GM13977 (cell line): ENCODE data around the gene CPED1.
"Not testable (repeated sequence)": the region's sequence is repeated elsewhere in the genome, so short reads cannot be mapped to it uniquely, and the experiment has no call there.

Experiments
- DNase-seq: peaks from one replicate; pipeline ENCODE4 v3.0.0; 2012; ENCODE audit warnings: low spot score
- in situ Hi-C: fragments of 300-500 bp; cut with MboI; formaldehyde crosslinking; loops from one replicate; pipeline ENCODE4 v1.12.0; 2022; ENCODE audit warnings: low sequenced_read_pairs, low pct_unique_long_range_greater_than_20kb, mixed read lengths, inconsistent platforms; ENCODE audit not compliant: unreplicated experiment
- TF ChIP-seq, protein P1 (sequence below): IDR thresholded peaks from 2 replicates; pipeline ENCODE4 v1.5.1; 2012; ENCODE audit warnings: mild to moderate bottlenecking, control low read depth; ENCODE audit not compliant: insufficient read depth; ENCODE audit errors: extremely low read depth, missing control alignments

Gene CPED1

DNA sequence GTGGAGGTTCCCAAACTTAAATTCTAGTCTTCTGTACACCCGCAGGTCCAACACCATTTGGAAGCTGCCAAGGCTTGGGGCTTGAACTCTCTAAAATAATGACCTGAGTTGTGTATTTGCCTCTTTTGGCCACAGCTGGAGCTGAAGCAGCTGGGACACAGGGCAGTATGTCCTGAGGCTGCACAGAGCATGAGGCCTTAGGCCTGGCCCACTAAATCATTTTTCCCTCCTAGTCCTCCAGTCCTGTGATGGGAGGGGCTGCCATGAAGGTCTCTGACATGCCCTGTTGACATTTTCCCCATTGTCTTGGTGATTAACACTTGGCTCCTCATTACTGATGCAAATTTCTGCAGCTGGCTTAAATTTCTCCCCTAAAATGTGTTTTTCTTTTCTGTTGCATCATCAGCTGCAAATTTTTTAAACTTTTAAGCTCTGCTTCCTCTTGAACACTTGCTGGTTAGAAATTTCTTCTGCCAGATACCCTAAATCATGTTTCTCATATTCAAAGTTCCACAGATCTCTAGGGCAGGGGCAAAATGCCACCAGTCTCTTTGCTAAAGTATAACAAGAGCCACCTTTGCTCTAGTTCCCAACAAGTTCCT lies 296.7 kb downstream of the CPED1 start:
- TF ChIP-seq, protein P1, sequence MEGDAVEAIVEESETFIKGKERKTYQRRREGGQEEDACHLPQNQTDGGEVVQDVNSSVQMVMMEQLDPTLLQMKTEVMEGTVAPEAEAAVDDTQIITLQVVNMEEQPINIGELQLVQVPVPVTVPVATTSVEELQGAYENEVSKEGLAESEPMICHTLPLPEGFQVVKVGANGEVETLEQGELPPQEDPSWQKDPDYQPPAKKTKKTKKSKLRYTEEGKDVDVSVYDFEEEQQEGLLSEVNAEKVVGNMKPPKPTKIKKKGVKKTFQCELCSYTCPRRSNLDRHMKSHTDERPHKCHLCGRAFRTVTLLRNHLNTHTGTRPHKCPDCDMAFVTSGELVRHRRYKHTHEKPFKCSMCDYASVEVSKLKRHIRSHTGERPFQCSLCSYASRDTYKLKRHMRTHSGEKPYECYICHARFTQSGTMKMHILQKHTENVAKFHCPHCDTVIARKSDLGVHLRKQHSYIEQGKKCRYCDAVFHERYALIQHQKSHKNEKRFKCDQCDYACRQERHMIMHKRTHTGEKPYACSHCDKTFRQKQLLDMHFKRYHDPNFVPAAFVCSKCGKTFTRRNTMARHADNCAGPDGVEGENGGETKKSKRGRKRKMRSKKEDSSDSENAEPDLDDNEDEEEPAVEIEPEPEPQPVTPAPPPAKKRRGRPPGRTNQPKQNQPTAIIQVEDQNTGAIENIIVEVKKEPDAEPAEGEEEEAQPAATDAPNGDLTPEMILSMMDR, result no peak
- in situ Hi-C loops, result no loop called here

DNA sequence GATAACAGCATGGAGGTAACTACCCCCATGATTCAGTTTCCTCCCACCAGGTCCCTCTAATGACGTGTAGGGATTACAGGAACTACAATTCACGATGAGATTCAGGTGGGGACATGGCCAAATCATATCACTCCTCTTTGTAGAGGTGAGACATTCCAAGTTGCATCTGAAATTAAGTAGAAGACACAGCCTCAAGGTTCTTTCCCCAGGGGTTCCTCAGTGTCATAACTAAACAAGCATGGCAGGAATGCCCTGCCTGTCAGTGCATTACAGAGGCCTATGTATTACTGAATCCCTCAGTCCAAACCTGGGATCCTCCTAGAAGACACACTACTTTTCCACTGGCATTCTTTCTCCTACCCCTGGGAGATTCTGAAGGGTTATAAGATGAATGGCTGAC lies 297.7 kb downstream of the CPED1 start:
- no peak for DNase-seq
- in situ Hi-C loops, result no loop called here
- TF ChIP-seq, protein P1, result no peak

More for the DNA sequence above, 296.7 kb downstream of the CPED1 start:
- no peak for DNase-seq

DNA sequence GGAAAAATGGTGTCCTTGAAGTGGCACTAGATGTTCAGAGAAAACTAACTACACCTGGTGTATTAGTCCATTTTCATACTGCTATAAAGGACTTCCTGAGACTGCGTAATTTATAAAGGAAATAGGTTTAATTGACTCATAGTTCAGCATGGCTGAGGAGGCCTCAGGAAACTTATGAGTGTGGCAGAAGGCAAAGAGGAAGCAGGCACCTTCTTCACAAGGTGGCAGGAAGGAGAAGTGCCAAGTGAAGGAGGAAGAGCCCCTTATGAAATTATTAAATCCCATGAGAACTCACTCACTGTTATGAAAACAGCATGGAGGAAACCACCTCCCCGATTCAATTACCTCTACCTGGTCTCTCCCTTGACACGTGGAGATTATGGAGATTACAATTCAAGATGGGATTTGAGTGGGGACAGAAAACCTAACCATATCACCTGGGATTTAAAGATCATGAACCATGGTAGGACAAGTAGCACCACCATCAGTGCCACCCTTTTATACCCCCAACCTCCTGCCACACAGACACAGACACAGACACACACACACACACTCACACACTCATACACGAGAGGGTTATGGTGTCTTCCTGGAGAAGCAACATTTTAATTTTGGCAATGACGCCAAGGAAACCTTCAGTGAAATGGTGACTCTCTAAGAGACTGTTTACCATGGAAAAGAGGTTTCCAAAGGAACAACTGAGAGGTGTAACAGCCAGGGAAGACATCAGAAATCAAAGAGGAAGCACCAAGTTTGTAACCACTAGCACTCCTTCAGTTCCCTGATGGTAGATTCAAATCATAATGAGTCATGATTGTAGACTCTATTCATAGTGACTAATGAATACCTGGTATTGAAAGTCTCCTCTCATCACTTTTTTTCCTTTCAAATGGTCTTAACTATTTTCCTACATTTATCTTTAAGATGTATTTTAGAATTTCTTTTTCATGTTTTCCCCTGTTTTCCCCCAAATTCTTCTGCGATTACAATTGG lies 298.5 kb downstream of the CPED1 start:
- no peak for DNase-seq
- in situ Hi-C loops, result no loop called here
- TF ChIP-seq, protein P1, result no peak

DNA sequence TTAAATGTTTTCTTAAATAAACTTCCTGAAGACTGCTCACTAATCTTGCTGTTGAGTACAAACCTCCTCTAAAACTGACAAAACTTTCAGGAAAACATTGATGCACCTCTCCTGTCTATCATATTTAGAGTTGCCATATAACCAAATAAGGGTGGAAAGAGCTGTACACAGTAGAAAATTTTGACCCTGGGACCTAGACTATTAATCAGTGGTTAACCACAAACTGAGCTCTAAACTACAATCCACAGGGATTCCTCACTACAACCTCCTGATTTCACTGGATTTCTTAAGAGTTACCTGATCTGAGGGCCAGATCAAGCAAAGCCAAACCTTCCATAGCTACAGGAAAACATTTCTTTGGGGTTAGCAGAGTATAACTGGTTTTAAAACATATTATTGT lies 300.4 kb downstream of the CPED1 start:
- no peak for DNase-seq
- in situ Hi-C loops, result no loop called here
- TF ChIP-seq, protein P1, result no peak

DNA sequence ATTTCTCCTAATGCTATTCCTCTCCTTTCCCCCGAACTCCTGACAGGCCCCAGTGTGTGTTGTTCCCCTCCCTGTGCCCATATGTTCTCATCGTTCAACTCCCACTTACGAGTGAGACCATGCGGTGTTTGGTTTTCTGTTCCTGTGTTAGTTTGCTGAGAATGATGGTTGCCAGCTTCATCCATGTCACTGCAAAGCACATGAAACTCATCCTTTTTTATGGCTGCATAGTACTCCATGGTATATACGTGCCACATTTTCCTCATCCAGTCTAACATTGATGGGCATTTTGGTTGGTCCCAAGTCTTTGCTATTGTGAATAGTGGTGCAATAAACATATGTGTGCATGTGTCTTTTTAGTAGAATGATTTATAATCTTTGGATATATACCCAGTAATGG lies 301.4 kb downstream of the CPED1 start:
- in situ Hi-C loops, DNase-seq: not testable (repeated sequence)

DNA sequence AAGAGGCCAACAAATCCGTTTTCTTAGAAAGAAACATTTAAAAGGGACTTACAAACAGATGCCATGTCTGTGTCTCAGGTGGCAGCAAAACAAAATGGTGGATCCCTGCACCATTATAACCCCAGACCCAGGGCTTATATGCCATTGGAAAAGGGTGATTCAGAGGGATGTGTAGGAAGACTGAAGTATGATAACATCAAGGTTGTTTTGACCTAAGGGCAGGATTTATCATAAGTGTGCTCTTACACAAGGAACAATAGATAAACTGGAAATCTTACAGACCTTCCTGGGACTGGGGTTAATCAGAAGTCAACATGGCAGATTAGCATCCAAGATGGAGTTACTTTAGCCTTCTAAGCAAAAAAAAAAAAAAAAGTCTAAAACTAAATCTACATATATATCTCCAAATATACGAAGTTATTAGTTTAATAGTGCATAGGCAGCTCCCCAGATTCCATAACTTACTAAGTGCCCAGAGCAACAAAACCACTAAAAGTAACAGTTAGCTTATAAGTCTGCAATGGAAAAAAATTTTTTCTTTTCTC lies 306.0 kb downstream of the CPED1 start:
- in situ Hi-C loops, result no loop called here
- DNase-seq, result no peak
- TF ChIP-seq, protein P1, result no peak

DNA sequence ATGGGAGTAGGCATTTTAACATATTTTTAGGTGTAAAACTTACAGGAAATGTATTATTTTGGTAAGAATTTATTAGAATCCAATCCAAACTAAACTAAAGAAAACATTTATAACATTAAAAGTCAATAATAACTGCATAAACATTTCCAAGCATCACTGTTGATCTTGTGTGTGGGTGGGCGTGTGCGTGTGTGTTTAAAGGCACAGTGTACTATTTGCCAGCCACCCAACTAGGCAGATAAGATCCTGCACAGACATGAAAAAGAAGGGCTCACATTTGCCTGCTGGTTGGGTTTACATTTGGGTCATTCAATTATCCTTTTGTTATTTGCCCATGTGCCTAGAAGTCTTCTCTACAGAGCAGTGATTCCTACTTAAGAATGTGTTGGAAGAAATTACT lies 309.3 kb downstream of the CPED1 start:
- TF ChIP-seq, protein P1, result no peak
- no peak for DNase-seq
- in situ Hi-C loops, result no loop called here
